T-cell (primary cell): ENCODE results near the gene KIF22. TPM values are rescaled to one million over a fixed set of nuclear protein-coding genes. Genes with fewer than 3 reads are reported as not detected.
"Not testable (repeated sequence)": the region's sequence is repeated elsewhere in the genome, so short reads cannot be mapped to it uniquely, and the experiment has no call there.

ENCODE experiments used
- ATAC-seq, 4 experiments: fragments of 200-7000 bp in 3 of 4; fragments of 150-1000 bp in 1 of 4; cut with Tn5 transposase; replicated peaks in 1 of 4; 1 replicate in 3 of 4; 2 replicates in 1 of 4; pipeline ENCODE4 v1.10.0; 2021; ENCODE audit warnings: moderate library complexity in 3 of 4, mild to moderate bottlenecking in 2 of 4, moderate number of reproducible peaks in 1 of 4
- CTCF ChIA-PET, 2 donors: fragments of 300-600 bp; sonication (Branson Sonifier 250); formaldehyde crosslinking; loops; one replicate each; lab custom pipeline; 2022; ENCODE audit warnings: antibody characterized with exemption in 2 of 2; lab: Charles Lee
- POLR2A ChIA-PET, 2 donors: fragments of 300-600 bp; sonication (Branson Sonifier 250); formaldehyde crosslinking; loops; one replicate each; lab custom pipeline; 2022; ENCODE audit warnings: antibody characterized with exemption in 2 of 2; lab: Charles Lee
- DNase-seq, 35 experiments: peaks; one replicate each; pipeline versions ENCODE4 v3.0.0 to v3.0.0-alpha.2; 2013 to 2023
- H3K27ac ChIP-seq: one replicate; pipeline ENCODE4 v1.5.1; 2013; ENCODE audit warnings: low read length
- H3K27me3 ChIP-seq, 2 experiments: replicated peaks in 1 of 2; 1 replicate in 1 of 2; 2 replicates in 1 of 2; pipeline versions ENCODE4 v1.6.1 to v1.7.0; 2013; ENCODE audit warnings: low read length in 1 of 2, mixed read lengths in 1 of 2; ENCODE audit not compliant: control insufficient read depth in 2 of 2, insufficient read depth in 2 of 2; ENCODE audit errors: extremely low read depth in 1 of 2
- H3K36me3 ChIP-seq, 2 donors: 1 replicate in 1 of 2; 2 replicates in 1 of 2; pipeline versions ENCODE4 v1.6.1 to v1.7.0; 2013; ENCODE audit warnings: low read length in 1 of 2; ENCODE audit not compliant: control insufficient read depth in 2 of 2, insufficient read depth in 1 of 2; ENCODE audit errors: extremely low read depth in 1 of 2
- H3K4me1 ChIP-seq, 2 experiments: 1 replicate in 1 of 2; 2 replicates in 1 of 2; pipeline versions ENCODE4 v1.6.1 to v1.7.0; 2013; ENCODE audit warnings: low read length in 2 of 2, mixed read lengths in 1 of 2; ENCODE audit not compliant: insufficient read depth in 2 of 2, control insufficient read depth in 1 of 2; ENCODE audit errors: extremely low read depth in 1 of 2
- H3K4me3 ChIP-seq, 2 donors: 1 replicate in 1 of 2; 2 replicates in 1 of 2; pipeline versions ENCODE4 v1.5.1 to v1.7.0; 2013; ENCODE audit warnings: mild to moderate bottlenecking in 2 of 2, low read length in 1 of 2, moderate library complexity in 1 of 2; ENCODE audit not compliant: control insufficient read depth in 1 of 2; ENCODE audit errors: extremely low read depth in 1 of 2
- H3K9me3 ChIP-seq: 2 replicates; pipeline ENCODE4 v1.7.0; 2013
- H3K27ac Mint-ChIP-seq, 2 donors: one replicate each; pipeline ENCODE4 v1.8.0; 2020 to 2021; ENCODE audit warnings: mild to moderate bottlenecking in 2 of 2, mixed read lengths in 2 of 2
- H3K27me3 Mint-ChIP-seq, 2 donors: one replicate each; pipeline ENCODE4 v1.8.0; 2021 to 2022; ENCODE audit warnings: mixed read lengths in 2 of 2
- H3K36me3 Mint-ChIP-seq: one replicate; pipeline ENCODE4 v1.8.0; 2021; ENCODE audit warnings: mixed read lengths
- H3K4me1 Mint-ChIP-seq, 3 donors: one replicate each; pipeline ENCODE4 v1.8.0; 2020 to 2022; ENCODE audit warnings: mixed read lengths in 3 of 3, mild to moderate bottlenecking in 1 of 3
- H3K4me3 Mint-ChIP-seq, 3 donors: one replicate each; pipeline ENCODE4 v1.8.0; 2020 to 2022; ENCODE audit warnings: mild to moderate bottlenecking in 3 of 3, mixed read lengths in 3 of 3, moderate library complexity in 3 of 3
- H3K9me3 Mint-ChIP-seq, 3 donors: one replicate each; pipeline ENCODE4 v1.8.0; 2020 to 2022; ENCODE audit warnings: mixed read lengths in 3 of 3
- WGBS: methylation state at CpG from one replicate; pipeline ENCODE4 v1.1.5; 2013; ENCODE audit warnings: missing lambda C conversion rate; ENCODE audit not compliant: insufficient coverage; 5-methylcytosine and 5-hydroxymethylcytosine counted together
- total RNA-seq, 35 experiments: library from RNA in 6 of 35; stranded (reverse) in 6 of 35; fragments of 120-200 nt in 1 of 35; gene quantifications; one replicate each; pipeline versions ENCODE4 v1.2.1 to v1.2.4 and lab custom pipeline; 2013 to 2026

The KIF22 gene
- total RNA-seq, 5 donors from 2014 or later (not counting 1 experiment from before 2014, with no cell fraction given): 84.1 to 95.2 (median 84.9) TPM

- H3K27me3 ChIP-seq, H3K27me3 Mint-ChIP-seq: not testable (repeated sequence)
Observed at GRCh38 chr16:29783094-29783953, 7.2 kb upstream of the KIF22 start.

DNA sequence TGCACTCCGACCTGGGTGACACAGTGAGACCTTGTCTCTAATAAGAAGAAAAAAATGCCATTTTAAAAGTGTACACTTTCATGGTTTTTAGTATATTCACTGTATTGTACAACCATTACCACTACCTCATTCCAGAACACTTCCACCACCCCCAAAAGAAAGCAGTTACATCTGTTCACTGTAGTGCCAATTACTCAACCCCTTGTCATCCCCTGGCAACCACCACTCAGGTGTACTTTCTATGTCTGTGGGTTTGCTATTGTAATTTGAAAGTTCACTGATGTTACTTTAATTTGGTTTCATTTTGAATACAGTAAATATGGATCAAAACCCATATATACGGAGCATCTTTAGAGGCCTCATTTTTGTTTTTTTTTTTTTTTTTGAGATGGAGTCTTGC, 6.4 kb upstream of the KIF22 start:
- ChIA-PET CTCF (interaction anchor here (0.6 to 2.3 kb wide), 9 partner anchors 11 to 84 kb away, joined by 3 to 18 read pairs (median 4); partner anchors contain the start of gene MVP (in 1 of the 2)), POLR2A (interaction anchor here (0.6 to 1.7 kb wide), 6 partner anchors 24 to 659 kb away, joined by 3 to 14 read pairs (median 4); no protein-coding TSS in a partner anchor)
- Histone ChIP-seq H3K36me3 (no peaks in the 10 kb centered on the region), H3K4me3 (no peak overlapping the region), H3K9me3 (no peaks in the 10 kb centered on the region), H3K27me3 (peaks cover 0 to 3% of the 10 kb centered on the region in 2 experiments), H3K4me1 (peaks cover 3 to 17% of the 10 kb centered on the region in 2 experiments), H3K27ac (no peak overlapping the region)
- Mint-ChIP-seq H3K9me3 (no peaks in the 10 kb centered on the region), H3K27me3 (no peaks in the 10 kb centered on the region), H3K4me1 (peaks cover 24 to 28% (median 28%) of the 10 kb centered on the region in 3 donors), H3K36me3 (no peaks in the 10 kb centered on the region), H3K4me3 (peak overlapping the region in 1 of 3 donors; percentile 75), H3K27ac (peak overlapping the region; percentile 71 to 82)
- no CpG with 5 or more reads among the region's 2 CpGs for WGBS
- peak in 5 of 35 experiments; percentile 8 to 32 (median 10) for DNase-seq
- ATAC-seq: peak in 3 of 4 experiments; percentile 42 to 79 (median 49)

More at GRCh38 chr16:29783094-29783953, 7.2 kb upstream of the KIF22 start:
- Mint-ChIP-seq H3K27ac (peak overlapping the region; percentile 40 to 82), H3K4me3 (peak overlapping the region in 1 of 3 donors; percentile 75), H3K4me1 (peaks cover 24 to 34% (median 24%) of the 10 kb centered on the region in 3 donors)
- not testable (repeated sequence) for H3K9me3 Mint-ChIP-seq, H3K9me3 ChIP-seq, ATAC-seq, H3K36me3 Mint-ChIP-seq, H3K4me3 ChIP-seq, H3K27ac ChIP-seq, H3K36me3 ChIP-seq, DNase-seq
- WGBS: 96% methylated on average over 3 of the region's 13 CpGs
- CTCF ChIA-PET: interaction anchor here in 1 of 2 donors (0.7 to 2.3 kb wide), 2 partner anchors 19 to 65 kb away, joined by 6 read pairs; no protein-coding TSS in a partner anchor
- peaks cover 3 to 17% of the 10 kb centered on the region in 2 experiments for H3K4me1 ChIP-seq
- POLR2A ChIA-PET: interaction anchor here in 1 of 2 donors (0.6 kb wide), 1 partner anchor 778 kb away, joined by 3 read pairs; no protein-coding TSS in a partner anchor

GRCh38 chr16:29784901-29785500, 5.5 kb upstream of the KIF22 start:
- WGBS: 19% methylated on average over 25 of the region's 38 CpGs
- no peaks in the 10 kb centered on the region for H3K36me3 ChIP-seq
- H3K4me1 Mint-ChIP-seq: peaks cover 27 to 32% (median 29%) of the 10 kb centered on the region in 3 donors
- H3K4me3 ChIP-seq: peak overlapping the region; percentile 26 to 29
- DNase-seq (peak; percentile 30 to 85 (median 69)), ATAC-seq (peak; percentile 82 to 93 (median 90))
- H3K9me3 ChIP-seq: no peaks in the 10 kb centered on the region
- no peaks in the 10 kb centered on the region for H3K36me3 Mint-ChIP-seq
- H3K27me3 Mint-ChIP-seq: no peaks in the 10 kb centered on the region
- peak overlapping the region; percentile 77 to 82 for H3K27ac Mint-ChIP-seq
- H3K27ac ChIP-seq: peak overlapping the region; percentile 64
- ChIA-PET CTCF (interaction anchor here (0.6 to 2.3 kb wide), 19 partner anchors 11 to 97 kb away, joined by 3 to 18 read pairs (median 4); partner anchors contain the start of gene MVP (in 1 of the 2)), POLR2A (interaction anchor here (0.5 to 1.7 kb wide), 12 partner anchors 19 to 660 kb away, joined by 3 to 15 read pairs (median 4); no protein-coding TSS in a partner anchor)
- peak overlapping the region; percentile 61 to 75 (median 68) for H3K4me3 Mint-ChIP-seq
- no peaks in the 10 kb centered on the region for H3K9me3 Mint-ChIP-seq
- H3K27me3 ChIP-seq: peaks cover 0 to 3% of the 10 kb centered on the region in 2 experiments
- peaks cover 5 to 23% of the 10 kb centered on the region in 2 experiments for H3K4me1 ChIP-seq

DNA sequence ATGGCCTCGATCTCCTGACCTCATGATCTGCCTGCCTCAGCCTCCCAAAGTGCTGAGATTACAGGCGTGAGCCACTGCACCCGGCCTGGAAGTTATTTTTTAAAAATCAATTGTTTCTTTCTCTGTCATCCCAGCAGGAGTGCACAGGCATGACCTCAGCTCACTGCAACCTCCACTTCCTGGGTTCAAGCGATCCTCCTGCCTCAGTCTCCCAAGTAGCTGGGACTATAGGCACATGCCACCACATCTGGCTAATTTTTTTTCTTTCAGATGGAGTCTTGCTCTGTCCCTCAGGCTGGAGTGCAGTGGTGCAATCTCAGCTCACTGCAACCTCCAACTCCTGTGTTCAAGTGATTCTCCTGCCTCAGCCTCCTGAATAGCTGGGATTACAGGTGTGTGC, 3.4 kb upstream of the KIF22 start:
- H3K27ac ChIP-seq, DNase-seq, H3K9me3 Mint-ChIP-seq, H3K36me3 Mint-ChIP-seq, ATAC-seq, H3K36me3 ChIP-seq, H3K27me3 ChIP-seq, H3K4me3 ChIP-seq, H3K9me3 ChIP-seq, CTCF ChIA-PET, H3K27me3 Mint-ChIP-seq: not testable (repeated sequence)
- H3K4me1 ChIP-seq: peaks cover 11 to 37% of the 10 kb centered on the region in 2 experiments
- 86% methylated on average over 4 of the region's 4 CpGs for WGBS
- POLR2A ChIA-PET: interaction anchor here in 1 of 2 donors (0.6 kb wide), 1 partner anchor 33 kb away, joined by 5 read pairs; no protein-coding TSS in a partner anchor
- Mint-ChIP-seq H3K4me1 (peaks cover 40 to 47% (median 40%) of the 10 kb centered on the region in 3 donors), H3K4me3 (peak overlapping the region in 1 of 3 donors; percentile 35), H3K27ac (peak overlapping the region in 1 of 2 donors; percentile 27)

- no peaks in the 10 kb centered on the region for H3K9me3 Mint-ChIP-seq
- peak overlapping the region; percentile 98 to 99 for H3K27ac Mint-ChIP-seq
- H3K27me3 ChIP-seq: no peaks in the 10 kb centered on the region
- POLR2A ChIA-PET: interaction anchor here (0.7 to 1.6 kb wide), 6 partner anchors 18 to 51 kb away, joined by 3 to 10 read pairs (median 4); partner anchors contain the start of gene PAGR1 (in 1 of the 2)
- CTCF ChIA-PET: interaction anchor here (0.6 to 2.6 kb wide), 12 partner anchors 10 to 238 kb away, joined by 3 to 14 read pairs (median 5); partner anchors contain the start of genes C16orf54 (in 1 of the 2), MVP (in 1 of the 2) and PAGR1 (in 1 of the 2)
- no peaks in the 10 kb centered on the region for H3K9me3 ChIP-seq
- 64% methylated on average over 18 of the region's 20 CpGs for WGBS
- H3K27ac ChIP-seq: peak overlapping the region; percentile 69
- DNase-seq (no peak), ATAC-seq (no peak)
- H3K4me3 Mint-ChIP-seq: peak overlapping the region; percentile 93 to 98 (median 98)
- peaks cover 50 to 55% (median 52%) of the 10 kb centered on the region in 3 donors for H3K4me1 Mint-ChIP-seq
- H3K4me3 ChIP-seq: peak overlapping the region; percentile 48 to 51
- no peaks in the 10 kb centered on the region for H3K27me3 Mint-ChIP-seq
- H3K36me3 ChIP-seq: peaks cover 0 to 5% of the 10 kb centered on the region in 2 donors
- H3K36me3 Mint-ChIP-seq: peaks cover 10% of the 10 kb centered on the region
- H3K4me1 ChIP-seq: peaks cover 13 to 49% of the 10 kb centered on the region in 2 experiments
Observed at GRCh38 chr16:29789775-29790182, 772 bp upstream of the KIF22 start.
